AG04450 (cell line): ENCODE results near the gene TADA3. TPM values are rescaled to one million over a fixed set of nuclear protein-coding genes. Genes with fewer than 3 reads are reported as not detected.
"Not testable (repeated sequence)": the region's sequence is repeated elsewhere in the genome, so short reads cannot be mapped to it uniquely, and the experiment has no call there.

Experiments used
- CTCF ChIA-PET: fragments of 300-600, 350-600 bp; formaldehyde crosslinking; extraction: SDS; loops from one replicate; lab custom pipeline; 2022; ENCODE audit warnings: antibody characterized with exemption, inconsistent platforms; lab: Charles Lee
- POLR2A ChIA-PET: fragments of 350-600 bp; formaldehyde crosslinking; extraction: SDS; loops from one replicate; lab custom pipeline; 2021; ENCODE audit warnings: antibody characterized with exemption, inconsistent platforms; lab: Yijun Ruan, JAX
- DNase-seq: peaks from one replicate; pipeline ENCODE4 v3.0.0-alpha.2; 2011; ENCODE audit warnings: low read depth, low spot score
- H3K27ac ChIP-seq: one replicate; pipeline ENCODE4 v1.5.1; 2012; ENCODE audit warnings: low read depth, low read length, control low read depth
- H3K27me3 ChIP-seq: one replicate; pipeline ENCODE4 v1.6.0; 2012; ENCODE audit warnings: low read length; ENCODE audit not compliant: control insufficient read depth, insufficient read depth
- H3K4me3 ChIP-seq: 2 replicates; pipeline ENCODE4 v1.5.1; 2011; ENCODE audit warnings: mild to moderate bottlenecking, low read depth, low read length, control low read depth
- H3K9me3 ChIP-seq: 2 replicates; pipeline ENCODE4 v1.5.1; 2012; ENCODE audit warnings: low read length; ENCODE audit not compliant: control insufficient read depth, insufficient read depth
- polyA plus RNA-seq: library from polyadenylated mRNA; depleted of rRNA; stranded (reverse); fragments of >200 nt; gene quantifications from 2 replicates; pipeline ENCODE4 v1.2.3, GENCODE V29; 2011
- TF ChIP-seq, protein P1 (sequence below): IDR thresholded peaks from 2 replicates; pipeline ENCODE4 v1.5.1; 2011; ENCODE audit warnings: low read depth, low read length, control low read depth, inconsistent platforms

Gene TADA3
- polyA plus RNA-seq, 1 experiment, result 61.8 TPM

DNA sequence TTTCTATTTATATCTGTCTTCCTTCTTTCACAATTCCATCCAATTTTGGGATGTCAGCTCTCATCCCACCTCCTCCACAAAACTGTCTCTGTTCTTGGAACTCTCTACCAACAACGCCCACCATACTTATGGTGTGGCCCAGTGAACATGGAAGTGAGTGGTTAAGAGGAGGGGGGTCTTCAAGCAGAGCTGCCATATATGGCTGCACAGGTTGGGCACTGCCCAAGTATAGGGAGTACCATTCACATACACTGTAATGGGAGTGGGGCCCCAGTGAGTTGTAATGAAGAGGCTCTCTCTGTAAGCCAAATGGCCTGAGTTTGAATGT is 14.6 kb downstream of the TADA3 start:
- CTCF ChIA-PET, result no interaction called here
- H3K4me3 ChIP-seq, result no peak overlapping the region
- no peaks in the 10 kb centered on the region for H3K9me3 ChIP-seq
- POLR2A ChIA-PET, result no interaction called here
- no peak for DNase-seq
- TF ChIP-seq, protein P1, sequence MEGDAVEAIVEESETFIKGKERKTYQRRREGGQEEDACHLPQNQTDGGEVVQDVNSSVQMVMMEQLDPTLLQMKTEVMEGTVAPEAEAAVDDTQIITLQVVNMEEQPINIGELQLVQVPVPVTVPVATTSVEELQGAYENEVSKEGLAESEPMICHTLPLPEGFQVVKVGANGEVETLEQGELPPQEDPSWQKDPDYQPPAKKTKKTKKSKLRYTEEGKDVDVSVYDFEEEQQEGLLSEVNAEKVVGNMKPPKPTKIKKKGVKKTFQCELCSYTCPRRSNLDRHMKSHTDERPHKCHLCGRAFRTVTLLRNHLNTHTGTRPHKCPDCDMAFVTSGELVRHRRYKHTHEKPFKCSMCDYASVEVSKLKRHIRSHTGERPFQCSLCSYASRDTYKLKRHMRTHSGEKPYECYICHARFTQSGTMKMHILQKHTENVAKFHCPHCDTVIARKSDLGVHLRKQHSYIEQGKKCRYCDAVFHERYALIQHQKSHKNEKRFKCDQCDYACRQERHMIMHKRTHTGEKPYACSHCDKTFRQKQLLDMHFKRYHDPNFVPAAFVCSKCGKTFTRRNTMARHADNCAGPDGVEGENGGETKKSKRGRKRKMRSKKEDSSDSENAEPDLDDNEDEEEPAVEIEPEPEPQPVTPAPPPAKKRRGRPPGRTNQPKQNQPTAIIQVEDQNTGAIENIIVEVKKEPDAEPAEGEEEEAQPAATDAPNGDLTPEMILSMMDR, result no peak
- no peaks in the 10 kb centered on the region for H3K27me3 ChIP-seq
- peak overlapping the region; percentile 65 for H3K27ac ChIP-seq

DNA sequence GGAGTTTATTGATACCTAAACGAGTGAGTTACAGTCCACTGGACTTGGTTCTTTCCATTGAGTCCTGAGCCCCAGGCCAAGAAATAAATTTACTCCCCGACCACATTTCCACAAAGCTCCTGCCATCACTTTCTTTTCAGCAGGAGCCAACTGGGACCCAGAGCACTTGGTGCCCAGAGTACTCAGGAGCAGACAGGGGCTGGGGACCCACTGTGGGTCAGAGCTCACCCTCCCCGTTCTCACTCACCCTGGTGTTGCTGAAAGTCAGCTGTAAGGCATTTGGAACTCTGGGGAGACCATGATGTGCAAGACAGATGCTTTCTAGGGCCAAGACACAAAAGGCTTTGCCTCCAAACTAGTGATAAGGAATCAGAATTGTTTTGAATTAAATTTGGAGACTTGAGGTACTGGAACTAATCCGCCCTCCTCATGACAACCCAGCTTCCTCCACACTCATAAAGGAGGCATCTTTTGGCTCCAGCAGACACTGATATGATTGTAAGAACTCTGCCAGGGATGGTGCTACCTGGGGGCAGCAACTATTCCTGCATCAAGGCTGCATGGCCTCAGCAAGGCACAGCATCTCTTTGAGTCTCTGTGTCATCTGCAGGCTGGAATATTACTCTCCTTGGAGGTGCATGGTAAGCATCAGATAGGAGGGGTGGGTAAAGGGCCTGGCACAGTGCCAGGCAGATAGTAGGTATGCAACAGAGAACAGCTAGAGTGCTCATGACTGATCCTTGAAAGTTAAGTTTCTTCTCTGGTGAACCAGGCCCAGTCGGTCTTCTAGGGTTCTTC is 15.2 kb downstream of the TADA3 start:
- ChIA-PET POLR2A (interaction anchor here (0.8 kb wide), 1 partner anchor 16 kb away, joined by 8 read pairs; the partner anchor contains the start of gene ARPC4), CTCF (no interaction called here)
- Histone ChIP-seq H3K9me3 (no peaks in the 10 kb centered on the region), H3K27me3 (no peaks in the 10 kb centered on the region), H3K27ac (no peak overlapping the region), H3K4me3 (no peak overlapping the region)
- TF ChIP-seq, protein P1, result no peak
- DNase-seq, result no peak

DNA sequence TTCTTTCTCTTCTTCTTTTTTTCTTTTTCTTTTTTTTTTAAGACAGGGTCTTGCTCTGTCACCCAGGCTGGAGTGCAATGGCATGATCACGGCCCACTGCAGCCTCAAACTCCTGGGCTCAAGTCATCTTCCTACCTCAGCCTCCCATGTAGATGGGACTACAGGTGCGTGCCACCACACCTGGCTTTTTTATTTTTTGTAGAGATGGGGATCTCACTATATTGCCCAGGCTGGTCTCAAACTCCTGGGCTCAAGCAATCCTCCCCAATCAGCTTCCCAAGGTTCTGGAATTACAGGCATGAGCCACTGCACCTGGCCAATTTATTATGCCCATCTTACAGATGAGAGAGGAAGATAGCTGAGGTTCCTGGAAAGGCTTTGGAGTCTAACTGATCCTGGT is 21.3 kb downstream of the TADA3 start:
- H3K27me3 ChIP-seq, DNase-seq, POLR2A ChIA-PET, H3K4me3 ChIP-seq, H3K27ac ChIP-seq, H3K9me3 ChIP-seq: not testable (repeated sequence)
- CTCF ChIA-PET, result interaction anchor here (0.7 kb wide), 1 partner anchor 210 kb away, joined by 5 read pairs; no protein-coding TSS in a partner anchor

GRCh38 chr3:9770276-9770812 is 21.9 kb downstream of the TADA3 start:
- H3K9me3 ChIP-seq, result no peaks in the 10 kb centered on the region
- H3K27ac ChIP-seq, result no peak overlapping the region
- ChIA-PET CTCF (no interaction called here), POLR2A (interaction anchor here (0.8 kb wide), 1 partner anchor 20 kb away, joined by 4 read pairs; the partner anchor contains the start of gene OGG1)
- no peak for DNase-seq
- TF ChIP-seq, protein P1, result no peak
- H3K4me3 ChIP-seq, result peak overlapping the region; percentile 67
- H3K27me3 ChIP-seq, result no peaks in the 10 kb centered on the region

- TF ChIP-seq, protein P1, result no peak
- CTCF ChIA-PET, result no interaction called here
- POLR2A ChIA-PET, result interaction anchor here (0.8 to 1.5 kb wide), 3 partner anchors 14 to 23 kb away, joined by 4 to 7 read pairs (median 5); partner anchors contain the start of genes ARPC4, OGG1 and TADA3
- no peaks in the 10 kb centered on the region for H3K9me3 ChIP-seq
- DNase-seq, result no peak
- H3K27ac ChIP-seq, result no peak within 1 kb of the TSS
- no peaks in the 10 kb centered on the region for H3K27me3 ChIP-seq
- peak within 1 kb of the TSS; percentile 67 for H3K4me3 ChIP-seq
Observed at GRCh38 chr3:9769426-9770275, 22.6 kb downstream of the TADA3 start, which contains the start of gene CAMK1. Gene CAMK1, minus strand, starts transcription at chr3:9769947. Its CDS starts 2,198 bp downstream, at chr3:9767749.
